AG09309 (cell line): Measurements from ENCODE around the gene SPRED3.

Source experiments
- DNase-seq: peaks from one replicate; pipeline ENCODE4 v3.0.0-alpha.2; 2010; ENCODE audit warnings: low read depth
- H3K4me3 ChIP-seq: 2 replicates; pipeline ENCODE4 v1.5.1; 2011; ENCODE audit warnings: mild to moderate bottlenecking, low read depth, low read length, moderate library complexity; ENCODE audit not compliant: control insufficient read depth
- CTCF ChIP-seq: IDR thresholded peaks from 2 replicates; pipeline ENCODE4 v1.5.1; 2011; ENCODE audit warnings: mild to moderate bottlenecking, low read depth, low read length, inconsistent platforms; ENCODE audit not compliant: insufficient read depth, control insufficient read depth; ENCODE audit errors: missing control alignments

Gene SPRED3

GRCh38 chr19:38400361-38400760, 11.9 kb downstream of the SPRED3 start:
- no peak overlapping the region for H3K4me3 ChIP-seq
- no peak for TF ChIP-seq CTCF
- no peak for DNase-seq

DNA sequence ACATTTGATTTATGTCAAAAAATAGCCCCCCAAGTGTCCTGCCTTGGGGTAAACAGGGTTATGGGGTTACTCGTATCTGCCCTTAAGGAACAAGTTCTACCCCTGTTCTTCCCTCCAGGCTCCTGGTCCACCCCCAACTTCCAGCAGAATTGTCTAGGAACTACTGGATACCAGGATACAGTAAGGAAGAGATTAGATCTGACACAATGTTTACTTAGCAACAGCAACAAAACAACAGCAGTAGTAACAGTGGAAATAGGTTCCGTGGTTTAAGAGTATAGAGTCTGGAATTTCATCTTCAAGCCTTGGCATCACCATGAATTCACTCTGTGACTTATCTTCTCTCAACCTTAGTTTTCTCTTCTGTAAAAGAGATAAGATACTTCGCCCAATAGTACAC, 12.7 kb downstream of the SPRED3 start:
- DNase-seq, result no peak
- no peak overlapping the region for H3K4me3 ChIP-seq
- TF ChIP-seq CTCF, result no peak

DNA sequence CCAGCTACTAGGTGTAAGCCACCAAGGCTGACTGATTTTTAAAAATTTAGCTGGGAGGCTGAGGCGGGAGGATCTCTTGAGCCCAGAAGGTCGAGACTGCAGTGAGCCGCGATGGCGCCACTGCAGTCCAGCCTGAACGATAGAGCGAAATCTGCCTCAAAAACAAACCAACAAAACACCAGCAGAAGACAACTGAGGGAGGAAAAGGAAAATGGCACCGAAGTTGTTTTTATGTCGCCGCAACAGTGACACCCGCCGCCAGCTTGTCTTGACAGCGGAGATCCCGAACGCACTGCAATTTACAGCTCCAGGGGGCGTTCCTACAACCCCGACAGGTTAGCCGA, 14.1 kb downstream of the SPRED3 start:
- peak overlapping the region; percentile 43 for H3K4me3 ChIP-seq
- no peak for TF ChIP-seq CTCF
- no peak for DNase-seq

DNA sequence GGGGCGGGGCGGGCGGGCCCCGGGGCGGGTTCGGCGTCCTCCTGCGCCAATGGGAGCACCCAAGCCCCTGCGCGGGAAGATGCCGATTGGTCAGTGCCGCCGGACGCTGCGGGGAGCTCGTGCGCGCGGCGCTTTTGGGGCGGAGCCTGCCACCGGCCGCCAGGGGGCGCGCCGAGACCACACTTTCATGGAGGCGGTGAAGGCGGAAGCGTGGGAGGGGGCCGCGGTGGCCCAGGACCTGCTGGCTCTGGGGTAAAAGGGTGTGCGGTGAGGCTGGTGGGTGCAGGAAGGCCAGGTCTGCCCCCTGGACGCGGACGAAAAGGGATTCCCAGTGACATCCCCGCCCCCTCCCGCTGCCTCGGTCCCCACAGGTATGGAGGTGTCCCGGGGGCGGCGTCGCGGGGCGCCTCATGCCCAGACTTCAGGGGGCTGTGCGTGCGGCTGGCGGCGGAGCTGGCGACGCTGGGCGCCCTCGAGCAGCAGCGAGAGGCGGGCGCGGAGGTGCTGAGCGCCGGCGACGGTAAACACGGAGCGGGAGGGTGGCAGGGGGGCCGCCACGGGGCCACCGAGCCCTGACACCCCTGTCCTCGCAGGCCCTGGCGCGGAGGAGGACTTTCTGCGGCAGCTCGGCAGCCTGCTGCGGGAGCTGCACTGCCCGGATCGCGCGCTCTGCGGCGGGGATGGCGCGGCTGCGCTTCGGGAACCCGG, 14.6 kb downstream of the SPRED3 start, which contains the start of gene FAM98C:
Gene FAM98C (plus strand): TSS at position 127 of the 708 bp plus-strand sequence. CDS start 61 bp downstream, at position 188.
- peak; percentile 78 for DNase-seq
- peak within 1 kb of the TSS; percentile 99 for H3K4me3 ChIP-seq
- peak; percentile 67 for TF ChIP-seq CTCF

DNA sequence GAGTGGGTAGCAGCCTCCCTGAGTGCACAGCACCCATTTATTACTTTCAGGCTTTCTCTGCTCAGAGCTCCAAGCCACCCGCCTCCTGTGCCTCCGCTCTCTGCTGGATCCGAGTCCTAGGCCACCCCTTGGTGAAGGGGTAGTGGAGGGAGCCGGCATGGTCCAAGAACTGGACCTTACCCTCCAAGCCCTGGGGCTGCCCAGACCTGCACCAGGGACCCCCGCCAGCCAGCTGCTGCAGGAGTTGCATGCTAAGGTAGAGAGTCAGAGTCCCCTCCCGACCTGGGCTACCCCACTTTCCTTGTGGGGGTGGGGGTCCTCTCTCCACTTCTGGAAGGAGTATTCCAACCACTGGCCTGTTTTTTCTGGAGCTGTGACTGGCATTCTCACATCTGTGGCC, 16.4 kb downstream of the SPRED3 start:
- TF ChIP-seq CTCF, result no peak
- no peak for DNase-seq
- H3K4me3 ChIP-seq, result no peak overlapping the region

DNA sequence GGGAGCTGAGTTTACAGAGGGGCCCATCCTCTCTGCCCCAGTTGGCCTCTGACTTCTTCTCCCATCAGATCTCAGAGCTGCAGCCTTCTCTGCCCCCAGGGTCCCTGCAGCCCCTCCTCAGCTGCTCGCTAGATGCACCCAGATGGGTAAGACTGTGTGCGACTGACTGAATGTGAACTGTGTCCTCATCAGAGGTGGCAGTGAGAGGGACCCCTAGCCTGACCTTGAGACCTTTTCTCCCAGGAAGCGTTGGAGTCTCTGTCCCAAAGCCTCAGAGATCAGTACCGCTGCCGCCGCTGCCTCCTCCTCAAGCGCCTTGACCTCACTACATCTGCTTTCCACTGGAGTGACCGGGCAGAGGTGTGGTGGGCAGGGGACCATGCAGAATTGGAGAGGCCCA, 16.8 kb downstream of the SPRED3 start:
- no peak for TF ChIP-seq CTCF
- H3K4me3 ChIP-seq, result no peak overlapping the region
- no peak for DNase-seq
